GM04504 (cell line): ENCODE results near the gene FOXL1.
"Not testable (repeated sequence)": the region's sequence is repeated elsewhere in the genome, so short reads cannot be mapped to it uniquely, and the experiment has no call there.

Experiments
- DNase-seq: peaks from one replicate; pipeline ENCODE4 v3.0.0-alpha.2; 2012; ENCODE audit warnings: low read depth

Gene FOXL1

DNA sequence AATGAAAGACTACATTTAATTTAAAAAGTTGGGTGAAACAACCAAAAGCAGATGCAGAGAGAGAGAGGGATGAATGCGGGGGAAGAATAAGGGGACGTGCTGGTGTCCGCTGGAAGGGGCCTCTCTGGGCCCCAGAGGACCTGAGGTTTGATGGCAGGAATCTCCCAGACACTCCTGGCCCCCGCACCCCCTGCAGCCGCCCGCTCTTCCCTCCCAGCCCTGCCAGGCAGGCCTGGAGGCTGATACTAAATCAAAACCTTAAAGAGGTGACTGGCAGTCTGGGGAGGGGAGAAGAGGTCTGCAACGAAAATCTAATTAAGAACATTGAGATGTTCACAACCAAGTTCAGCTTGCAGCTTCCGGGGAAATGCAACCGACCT is 2.4 kb downstream of the FOXL1 start:
- DNase-seq = no peak

- no peak for DNase-seq
Measured at GRCh38 chr16:86581458-86581857, 3.1 kb downstream of the FOXL1 start.

GRCh38 chr16:86584071-86584685 is 5.8 kb downstream of the FOXL1 start:
- no peak for DNase-seq

DNA sequence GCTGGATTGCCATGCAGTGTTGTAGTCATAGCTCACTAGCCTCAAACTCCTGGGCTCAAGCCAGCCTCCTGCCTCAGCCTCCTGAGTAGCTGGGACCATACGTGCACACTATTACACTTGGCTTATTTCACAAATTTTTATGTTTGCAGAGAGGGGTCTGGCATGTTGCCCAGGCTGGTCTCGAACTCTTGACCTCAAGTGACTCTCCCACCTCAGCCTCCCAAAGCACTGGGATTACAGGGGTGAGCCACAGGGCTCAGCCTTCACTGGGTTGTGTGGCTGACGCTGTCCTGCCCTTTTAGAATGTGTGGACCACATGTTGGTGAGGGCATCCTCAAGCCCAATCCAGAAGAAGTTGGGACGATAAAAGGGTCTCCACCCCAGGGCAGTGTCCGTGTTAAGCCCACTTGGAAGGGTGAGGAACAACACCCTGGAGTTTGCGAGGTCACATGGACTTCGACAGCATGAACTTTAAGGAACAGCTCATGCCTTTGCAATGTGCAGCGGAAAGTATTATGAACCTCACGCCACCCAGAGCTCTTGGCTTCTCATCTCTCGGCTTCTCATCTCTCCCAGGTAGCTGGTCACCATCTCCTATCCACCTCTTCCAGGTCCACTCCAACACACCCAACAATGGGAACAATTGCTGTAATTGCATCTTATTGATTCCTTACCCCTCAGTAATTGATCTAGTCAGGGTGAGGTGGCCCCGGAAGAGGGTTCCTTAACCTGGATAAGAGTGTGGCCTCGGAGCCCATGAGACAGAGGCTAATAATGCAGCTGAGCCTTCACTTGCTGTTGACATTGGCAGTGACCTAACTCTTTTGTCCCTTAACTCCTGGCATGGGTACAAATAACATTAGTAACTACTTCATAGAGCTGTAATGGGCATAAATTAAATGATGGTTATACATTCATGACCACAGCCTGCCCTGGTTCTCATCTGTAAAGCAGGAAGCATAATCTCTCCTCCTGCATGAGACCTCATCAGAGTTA is 6.7 kb downstream of the FOXL1 start:
- DNase-seq = no peak

GRCh38 chr16:86585821-86586611 is 7.7 kb downstream of the FOXL1 start:
- peak; percentile 68 for DNase-seq

- no peak for DNase-seq
Measured at GRCh38 chr16:86587487-86587886, 9.1 kb downstream of the FOXL1 start.

- not testable (repeated sequence) for DNase-seq
Measured at GRCh38 chr16:86587955-86588354, 9.6 kb downstream of the FOXL1 start.

- no peak for DNase-seq
Measured at GRCh38 chr16:86590501-86591144, 12.3 kb downstream of the FOXL1 start.

- no peak for DNase-seq
Measured at GRCh38 chr16:86591270-86591669, 12.9 kb downstream of the FOXL1 start.

DNA sequence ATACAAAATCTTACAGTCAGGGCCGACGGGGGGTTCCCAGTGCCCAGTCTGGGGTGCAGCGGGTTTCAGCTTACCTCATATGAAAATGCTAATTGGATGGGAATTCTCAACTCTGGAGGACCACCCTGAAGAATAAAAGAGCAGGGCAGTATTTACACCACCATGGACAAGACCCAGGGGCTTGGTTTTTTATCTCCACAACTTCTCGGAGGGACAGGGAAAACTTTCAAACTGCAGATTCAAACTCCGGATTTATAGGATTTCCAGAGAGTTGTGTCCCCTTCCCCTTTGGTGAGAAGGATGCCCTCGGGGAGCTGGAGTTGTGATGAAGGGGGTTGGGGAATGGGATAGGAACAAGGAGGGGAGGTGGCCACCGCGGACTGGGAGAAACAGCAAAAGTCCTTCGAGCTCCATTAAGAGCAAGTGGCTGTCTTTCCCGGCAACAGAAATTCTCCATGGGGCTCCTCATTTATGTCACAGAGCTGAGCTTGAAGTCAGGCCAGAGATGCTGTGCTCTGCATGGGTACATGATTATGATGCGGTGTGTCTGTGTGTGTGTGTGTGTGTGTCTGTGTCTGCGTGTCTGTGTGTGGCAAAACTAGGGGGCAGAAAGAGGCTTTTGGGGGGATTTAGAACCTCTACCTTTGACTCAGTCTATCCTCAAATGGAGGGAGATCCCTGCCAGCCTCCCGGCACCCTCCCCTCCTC is 15.7 kb downstream of the FOXL1 start:
- no peak for DNase-seq

- DNase-seq = no peak
Measured at GRCh38 chr16:86594721-86595120, 16.4 kb downstream of the FOXL1 start.

DNA sequence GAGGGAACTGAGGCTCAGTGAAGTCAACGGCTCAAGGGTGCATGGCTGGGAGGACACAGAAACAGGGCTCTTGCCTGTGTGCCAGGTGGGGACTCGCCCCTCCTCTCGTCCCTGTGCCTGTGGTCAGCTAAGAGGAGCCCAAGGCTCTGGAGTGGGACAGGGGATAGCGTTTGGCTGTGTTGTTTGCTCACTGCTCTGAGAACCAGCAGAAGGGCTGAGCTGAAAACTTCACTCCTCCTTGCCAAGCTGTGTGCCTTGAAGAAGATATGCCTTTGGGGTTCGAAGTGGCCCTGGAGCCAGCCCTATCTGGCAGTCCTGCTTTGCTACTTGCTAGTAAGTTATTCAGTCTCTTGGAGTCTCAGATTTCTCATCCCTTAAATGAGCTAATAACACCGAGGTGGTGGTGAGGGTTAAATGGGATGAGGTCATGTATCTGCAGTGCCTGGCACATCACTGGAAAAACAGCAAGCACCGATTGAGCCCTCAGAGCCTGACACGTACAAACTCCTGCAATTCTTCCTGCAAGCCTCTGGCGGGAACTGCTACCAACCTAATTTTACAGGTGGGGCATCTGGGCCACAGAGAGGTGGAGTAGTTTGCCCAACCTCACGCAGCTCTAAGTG is 17.7 kb downstream of the FOXL1 start:
- DNase-seq = no peak

- no peak for DNase-seq
Measured at GRCh38 chr16:86597126-86597879, 19.0 kb downstream of the FOXL1 start.

DNA sequence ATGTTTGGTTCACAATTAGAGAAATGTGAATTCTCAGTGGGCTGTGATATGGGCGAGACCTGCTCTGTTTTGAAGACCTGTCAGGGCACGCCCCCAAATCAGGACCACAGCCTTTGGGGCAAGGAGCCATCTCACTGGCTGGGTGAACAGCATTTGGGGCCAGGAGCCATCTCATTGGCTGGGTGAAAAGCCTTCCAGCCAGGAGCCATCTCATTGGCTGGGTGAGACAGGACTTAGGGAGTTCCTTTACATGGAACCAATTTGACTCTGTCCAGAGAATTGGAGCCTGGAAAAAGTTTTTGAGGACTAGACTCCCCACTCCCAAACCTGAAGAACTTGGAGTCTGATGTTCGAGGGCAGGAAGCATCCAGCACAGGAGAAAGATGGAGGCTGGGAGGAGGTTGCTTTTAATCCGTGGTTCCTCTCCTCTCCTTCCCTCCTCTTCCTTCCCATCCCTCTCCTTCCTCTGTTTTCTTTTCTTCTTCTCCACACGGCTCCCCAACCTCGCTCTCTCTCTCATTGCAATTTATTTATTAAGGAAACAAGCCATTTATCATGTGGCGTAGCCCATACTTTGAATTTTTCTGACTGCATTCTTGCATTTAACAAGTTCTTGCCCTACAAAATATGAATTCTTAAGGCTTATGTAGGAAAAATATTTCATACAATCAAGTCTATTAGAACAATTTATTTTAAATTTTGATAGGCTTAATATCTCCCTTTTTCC is 19.7 kb downstream of the FOXL1 start:
- no peak for DNase-seq

DNA sequence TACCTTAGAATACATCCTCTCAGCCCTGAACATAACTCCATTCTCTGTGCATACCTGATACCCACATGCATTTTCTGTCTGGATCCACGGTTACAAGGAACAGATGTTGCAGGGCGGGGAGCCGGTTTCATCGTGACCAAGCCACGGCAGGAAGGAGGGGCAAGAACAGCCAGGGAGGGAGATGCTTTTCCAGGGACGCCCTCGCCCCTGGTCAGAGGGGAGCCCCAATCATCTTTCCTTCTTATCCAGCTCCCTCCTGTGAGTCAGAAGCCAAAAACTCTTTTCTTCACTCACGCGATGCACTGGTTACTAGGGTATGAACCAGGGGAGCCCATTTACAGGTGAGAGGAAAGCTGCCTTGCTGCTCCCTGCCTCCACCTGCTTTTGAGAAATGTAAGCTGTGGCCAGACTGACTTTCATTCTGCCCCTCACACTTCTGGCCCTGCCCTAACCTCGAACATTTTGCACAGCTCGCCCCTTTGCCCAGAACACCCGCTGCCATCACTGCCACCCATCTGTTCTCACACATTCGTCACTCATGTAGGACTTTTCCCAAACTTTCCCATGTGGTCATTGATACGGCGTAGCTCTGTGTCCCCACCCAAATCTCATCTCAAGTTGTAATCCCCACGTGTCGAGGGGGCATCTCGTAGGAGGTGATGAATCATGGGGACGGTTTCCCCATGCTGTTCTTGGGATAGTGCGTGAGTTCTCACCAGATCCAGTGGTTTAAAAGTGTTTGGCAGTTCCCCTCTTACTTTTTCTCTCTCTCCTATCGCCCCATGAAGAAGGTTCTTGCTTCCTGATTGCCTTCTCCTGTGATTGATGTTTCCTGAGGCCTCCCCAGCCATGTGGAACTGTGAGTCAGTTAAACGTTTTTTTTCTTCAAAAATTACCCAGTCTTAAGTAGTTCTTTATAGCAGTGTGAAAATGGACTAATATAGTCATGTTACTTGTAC is 20.5 kb downstream of the FOXL1 start:
- DNase-seq = no peak

- no peak for DNase-seq
Measured at GRCh38 chr16:86601356-86601755, 23.0 kb downstream of the FOXL1 start.

DNA sequence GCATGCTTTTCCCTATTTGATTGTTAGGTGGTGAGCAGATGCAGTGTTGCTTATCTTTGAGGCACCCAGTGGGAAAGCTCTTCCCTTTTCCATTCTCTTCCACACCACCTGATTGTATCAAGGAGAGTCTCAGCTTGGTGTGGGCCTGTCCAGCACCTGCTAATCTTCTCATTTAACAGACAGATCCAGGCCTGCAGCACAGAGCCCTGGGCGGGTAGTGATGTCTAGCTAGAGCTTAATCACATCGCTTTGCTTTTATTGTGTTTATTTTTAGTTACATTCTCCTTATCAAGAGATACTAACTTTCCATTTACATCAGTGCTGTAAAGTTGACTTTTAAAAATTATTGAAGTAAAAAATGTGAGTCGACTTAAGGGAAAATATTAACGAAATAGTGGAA is 24.2 kb downstream of the FOXL1 start:
- DNase-seq = no peak

DNA sequence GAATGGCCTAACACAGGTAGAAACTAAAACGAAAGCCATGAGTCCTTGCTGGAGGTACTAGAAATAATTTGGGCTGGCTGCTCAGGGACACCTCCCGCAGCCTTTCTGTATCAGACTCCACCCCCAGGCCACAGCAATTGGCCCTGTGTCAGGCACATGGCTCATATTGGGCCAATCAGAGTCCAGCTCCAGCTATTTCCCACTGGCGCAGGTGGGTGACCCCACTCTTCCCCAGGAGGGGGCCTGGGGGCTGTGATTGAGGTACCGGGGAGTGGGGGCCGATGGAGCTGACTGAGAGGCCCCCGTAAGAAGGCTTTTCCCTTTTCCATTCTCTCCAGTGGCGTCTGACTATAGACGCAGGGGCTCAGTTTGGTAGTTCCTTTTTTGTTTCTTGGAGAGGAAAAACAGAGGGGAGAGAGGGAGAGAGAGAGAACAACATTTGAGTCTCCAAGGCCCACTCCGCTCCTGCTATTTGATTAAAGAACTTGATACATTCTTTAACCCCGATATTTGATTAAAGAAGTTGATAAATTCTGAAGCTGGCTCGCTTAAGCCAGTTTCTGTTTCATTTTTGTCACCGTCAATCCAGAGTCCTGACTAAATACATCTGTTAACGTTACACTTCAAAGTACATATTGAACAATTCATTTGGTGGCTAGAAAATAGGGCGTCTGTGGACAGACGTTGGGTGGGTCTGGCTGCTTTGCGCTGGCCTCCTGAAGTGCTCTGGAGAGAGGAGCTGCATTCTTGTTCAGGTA is 26.3 kb downstream of the FOXL1 start:
- no peak for DNase-seq
